ENCODE measurements around the gene ZMYND8.

- TF ChIP-seq, protein P1, sequence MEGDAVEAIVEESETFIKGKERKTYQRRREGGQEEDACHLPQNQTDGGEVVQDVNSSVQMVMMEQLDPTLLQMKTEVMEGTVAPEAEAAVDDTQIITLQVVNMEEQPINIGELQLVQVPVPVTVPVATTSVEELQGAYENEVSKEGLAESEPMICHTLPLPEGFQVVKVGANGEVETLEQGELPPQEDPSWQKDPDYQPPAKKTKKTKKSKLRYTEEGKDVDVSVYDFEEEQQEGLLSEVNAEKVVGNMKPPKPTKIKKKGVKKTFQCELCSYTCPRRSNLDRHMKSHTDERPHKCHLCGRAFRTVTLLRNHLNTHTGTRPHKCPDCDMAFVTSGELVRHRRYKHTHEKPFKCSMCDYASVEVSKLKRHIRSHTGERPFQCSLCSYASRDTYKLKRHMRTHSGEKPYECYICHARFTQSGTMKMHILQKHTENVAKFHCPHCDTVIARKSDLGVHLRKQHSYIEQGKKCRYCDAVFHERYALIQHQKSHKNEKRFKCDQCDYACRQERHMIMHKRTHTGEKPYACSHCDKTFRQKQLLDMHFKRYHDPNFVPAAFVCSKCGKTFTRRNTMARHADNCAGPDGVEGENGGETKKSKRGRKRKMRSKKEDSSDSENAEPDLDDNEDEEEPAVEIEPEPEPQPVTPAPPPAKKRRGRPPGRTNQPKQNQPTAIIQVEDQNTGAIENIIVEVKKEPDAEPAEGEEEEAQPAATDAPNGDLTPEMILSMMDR (IDR thresholded peaks at IDR 0.05): peak in 1 of 5 experiments; percentile 2
- TF ChIP-seq POLR2A (IDR thresholded peaks at IDR 0.05) (peak; percentile 32), EP300 (IDR thresholded peaks at IDR 0.05; ENCODE audit: low read depth) (no peak)
Measured at GRCh38 chr20:47356526-47357295, at the start of gene ZMYND8.
